ACHN (cell line): ENCODE results near the gene KLF7.

Experiments
- DNase-seq: peaks from one replicate; pipeline ENCODE4 v3.0.0-alpha.2; 2015
- in situ Hi-C: cut with HindIII; loops from 2 replicates; pipeline ENCODE4 v1.10.0; 2017; ENCODE audit warnings: low sequenced_read_pairs, low pct_ligation_motif_present, low pct_unique_long_range_greater_than_20kb

KLF7 gene

GRCh38 chr2:207111757-207112156, 54.0 kb downstream of the KLF7 start:
- in situ Hi-C loops = no loop called here
- DNase-seq = no peak

GRCh38 chr2:207110715-207111114, 55.0 kb downstream of the KLF7 start:
- in situ Hi-C loops = no loop called here
- DNase-seq = no peak

DNA sequence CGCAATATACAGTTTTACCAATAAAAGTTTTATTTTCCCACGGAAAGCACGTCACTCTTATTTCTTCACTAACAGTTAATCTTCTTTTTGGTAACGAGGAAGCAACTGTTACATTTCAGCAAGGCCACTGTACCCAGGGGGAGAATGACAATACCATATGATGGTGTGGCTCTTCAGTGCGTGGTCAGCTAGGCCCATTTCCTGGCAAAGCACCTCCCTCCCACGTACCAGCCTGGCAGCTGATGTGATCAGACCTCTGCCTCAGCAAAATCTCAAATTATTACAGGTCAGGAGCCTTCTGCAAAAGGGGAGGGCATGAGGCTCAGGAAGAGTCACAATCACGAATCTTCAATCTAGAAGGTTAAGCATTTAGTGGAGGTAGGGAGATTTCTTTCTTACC, 55.4 kb downstream of the KLF7 start:
- in situ Hi-C loops = no loop called here
- DNase-seq = no peak

DNA sequence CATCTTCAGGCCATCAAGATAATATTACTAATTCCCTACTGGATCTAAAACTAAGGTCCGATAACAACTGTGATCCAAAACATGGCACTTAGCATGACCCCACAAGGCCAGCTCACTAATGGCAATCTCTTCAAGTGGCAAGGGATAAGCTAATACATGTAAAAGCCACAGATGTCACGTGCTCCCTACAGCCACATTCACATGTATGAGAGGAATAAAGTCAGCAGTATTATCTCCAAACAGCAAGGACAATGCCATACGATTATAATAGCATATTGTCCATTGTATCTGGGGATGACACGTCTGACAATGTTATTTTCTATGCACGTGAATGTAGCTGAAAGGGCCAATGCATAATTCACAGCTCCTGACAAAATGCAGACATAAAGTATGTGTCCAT, 56.0 kb downstream of the KLF7 start:
- no peak for DNase-seq
- in situ Hi-C loops = no loop called here

- in situ Hi-C loops = no loop called here
Observed at GRCh38 chr2:207108440-207108839, 57.3 kb downstream of the KLF7 start.

DNA sequence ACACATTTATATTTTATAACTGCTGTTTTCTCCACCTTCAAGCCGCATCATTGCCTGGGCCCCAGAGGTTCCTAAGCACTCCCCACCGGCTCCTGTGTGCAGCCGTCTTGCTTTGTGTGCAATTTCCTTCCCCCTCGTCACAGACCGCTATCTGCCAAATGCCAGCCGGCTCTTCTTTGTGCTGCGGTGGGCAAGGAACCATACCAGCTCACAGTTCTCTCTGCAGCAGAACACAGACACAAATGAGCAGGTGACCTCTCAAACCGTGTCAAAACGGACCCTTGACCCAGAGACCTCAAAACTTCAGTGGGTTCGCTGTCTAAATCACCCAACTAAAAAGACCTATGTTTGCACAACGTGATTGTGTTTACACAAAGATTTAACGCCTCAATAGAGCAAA, 58.2 kb downstream of the KLF7 start:
- in situ Hi-C loops = no loop called here

More at GRCh38 chr2:207108440-207108839, 57.3 kb downstream of the KLF7 start:
- no peak for DNase-seq

DNA sequence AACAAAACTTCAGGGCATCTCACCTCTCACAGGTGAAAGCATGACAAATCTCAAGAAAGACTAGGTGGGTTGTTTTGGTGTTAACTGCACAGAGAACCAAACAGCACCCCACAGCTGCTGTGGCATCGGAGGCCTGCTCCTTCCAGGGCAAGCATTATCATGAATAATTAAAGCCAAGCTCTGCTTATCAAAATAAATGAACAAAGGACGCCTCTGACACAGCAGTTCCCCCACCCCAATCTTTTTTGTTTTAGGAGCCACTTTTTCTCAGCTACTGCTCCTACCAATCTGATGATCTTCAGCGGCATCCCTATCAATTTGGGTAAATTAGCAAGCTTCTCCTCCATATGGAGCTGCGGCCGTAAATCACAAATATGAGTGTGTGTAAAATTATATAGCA, 58.6 kb downstream of the KLF7 start:
- no peak for DNase-seq
- in situ Hi-C loops = no loop called here

More for the DNA sequence above, 58.2 kb downstream of the KLF7 start:
- DNase-seq = no peak

GRCh38 chr2:207103132-207103531, 62.6 kb downstream of the KLF7 start:
- no peak for DNase-seq
- in situ Hi-C loops = no loop called here

- no peak for DNase-seq
- in situ Hi-C loops = no loop called here
Observed at GRCh38 chr2:207101984-207102383, 63.8 kb downstream of the KLF7 start.

GRCh38 chr2:207097278-207097677, 68.5 kb downstream of the KLF7 start:
- no peak for DNase-seq
- in situ Hi-C loops = no loop called here

- in situ Hi-C loops = no loop called here
- DNase-seq = no peak
Observed at GRCh38 chr2:207095963-207096362, 69.8 kb downstream of the KLF7 start.

GRCh38 chr2:207093234-207093633, 72.5 kb downstream of the KLF7 start:
- DNase-seq = no peak
- in situ Hi-C loops = no loop called here

- in situ Hi-C loops = no loop called here
- DNase-seq = no peak
Observed at GRCh38 chr2:207092818-207093217, 72.9 kb downstream of the KLF7 start.

- in situ Hi-C loops = no loop called here
- DNase-seq = no peak
Observed at GRCh38 chr2:207091928-207092327, 73.8 kb downstream of the KLF7 start.

- DNase-seq = no peak
- in situ Hi-C loops = no loop called here
Observed at GRCh38 chr2:207091176-207091575, 74.6 kb downstream of the KLF7 start.

GRCh38 chr2:207090389-207090788, 75.4 kb downstream of the KLF7 start:
- in situ Hi-C loops = no loop called here

GRCh38 chr2:207088839-207089238, 76.9 kb downstream of the KLF7 start:
- in situ Hi-C loops = no loop called here
- DNase-seq = no peak

More at GRCh38 chr2:207090389-207090788, 75.4 kb downstream of the KLF7 start:
- no peak for DNase-seq

DNA sequence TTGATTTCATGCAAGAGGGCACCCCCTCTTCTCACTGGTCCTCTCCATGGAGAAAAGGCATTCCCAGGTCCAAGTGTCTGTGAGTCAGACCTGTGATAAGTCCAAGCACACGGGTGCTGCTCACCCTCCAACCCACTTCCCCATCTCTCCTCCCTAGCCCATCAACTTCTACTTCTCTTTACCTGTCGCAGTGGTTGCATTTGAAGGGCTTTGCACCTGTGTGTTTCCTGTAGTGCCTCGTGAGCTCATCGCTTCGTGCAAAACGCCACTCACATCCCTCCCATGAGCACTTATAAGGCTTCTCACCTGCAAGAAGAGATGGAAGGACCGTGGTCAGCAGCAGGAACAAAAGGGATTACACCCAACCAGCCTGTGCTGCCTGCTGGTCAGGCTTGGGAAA, 77.5 kb downstream of the KLF7 start:
- in situ Hi-C loops = no loop called here
- no peak for DNase-seq

GRCh38 chr2:207087046-207087902, 78.5 kb downstream of the KLF7 start:
- no peak for DNase-seq
- in situ Hi-C loops = no loop called here

- in situ Hi-C loops = no loop called here
- DNase-seq = no peak
Observed at GRCh38 chr2:207086136-207086535, 79.6 kb downstream of the KLF7 start.
